HL-60 (cell line): ENCODE data around the gene ADPRHL1.

ENCODE experiments used
- CTCF ChIP-seq: IDR thresholded peaks from one replicate; pipeline ENCODE4 v1.5.1; 2011; ENCODE audit warnings: low read length, control low read depth, inconsistent platforms; ENCODE audit not compliant: insufficient read depth
- GABPA ChIP-seq: IDR thresholded peaks from 2 replicates; pipeline ENCODE4 v1.6.1; 2012; ENCODE audit warnings: low read depth
- POLR2AphosphoS5 ChIP-seq: IDR thresholded peaks from 2 replicates; pipeline ENCODE4 v1.6.1; 2012; ENCODE audit warnings: low read depth

GRCh38 chr13:113418722-113419049 is 34.6 kb downstream of the ADPRHL1 start:
- TF ChIP-seq CTCF: no peak
- TF ChIP-seq POLR2AphosphoS5: no peak
- TF ChIP-seq GABPA: no peak
